Heart left ventricle (tissue), 13 donors: ENCODE results near the gene SNAP47.

Experiments used
- POLR2A ChIP-seq, 2 donors: fragments of 450-650 bp; IDR thresholded peaks; one replicate each; pipeline ENCODE4 v1.6.1; 2017; ENCODE audit warnings: antibody characterized with exemption in 2 of 2, mild to moderate bottlenecking in 2 of 2, moderate library complexity in 2 of 2
- TF ChIP-seq, protein P1 (sequence below), 12 donors: fragments of 200-600 bp; sonication (generic) in 4 of 12; IDR thresholded peaks; one replicate each; pipeline versions ENCODE4 v1.5.0 to v1.8.0; 2018 to 2022; ENCODE audit warnings: antibody characterized with exemption in 12 of 12, mild to moderate bottlenecking in 5 of 12
- donor health status: ischemic (EF 13 %, LVEDD 7.1; RV severe dilation, severe dysfunction).
- donor health status: DM: no; HTN: yes; CAD: no.
- donor health status: DM: no; HTN: no; CAD: no.
- donor health status: ischemic (EF 25% LVEDD 6.9; RV normal size, moderate dysfunction).
- donor health status: ischemic (EF 25% LVEDD 5.7; RV mildly dilated, moderate dysfunction).
- donor health status: ischemic (EF 35%, LVEDD 5.7; RV mildly dilated, moderate dysfunction).
- donor health status: nonischemic (EF 11% LVEDD 7.7; RV severe dilation, severe dysfunction).
- donor health status: DM: yes; HTN: yes; CAD: no.
- donor health status: PGD.
- donor health status: ischemic (EF 29% LVEDD 5.4; RV normal size, mild dysfunction).
- donor health status: nonischemic (EF 23%, LVEDD 6.1; RV moderate dilation, normal function).

- TF ChIP-seq, protein P1, sequence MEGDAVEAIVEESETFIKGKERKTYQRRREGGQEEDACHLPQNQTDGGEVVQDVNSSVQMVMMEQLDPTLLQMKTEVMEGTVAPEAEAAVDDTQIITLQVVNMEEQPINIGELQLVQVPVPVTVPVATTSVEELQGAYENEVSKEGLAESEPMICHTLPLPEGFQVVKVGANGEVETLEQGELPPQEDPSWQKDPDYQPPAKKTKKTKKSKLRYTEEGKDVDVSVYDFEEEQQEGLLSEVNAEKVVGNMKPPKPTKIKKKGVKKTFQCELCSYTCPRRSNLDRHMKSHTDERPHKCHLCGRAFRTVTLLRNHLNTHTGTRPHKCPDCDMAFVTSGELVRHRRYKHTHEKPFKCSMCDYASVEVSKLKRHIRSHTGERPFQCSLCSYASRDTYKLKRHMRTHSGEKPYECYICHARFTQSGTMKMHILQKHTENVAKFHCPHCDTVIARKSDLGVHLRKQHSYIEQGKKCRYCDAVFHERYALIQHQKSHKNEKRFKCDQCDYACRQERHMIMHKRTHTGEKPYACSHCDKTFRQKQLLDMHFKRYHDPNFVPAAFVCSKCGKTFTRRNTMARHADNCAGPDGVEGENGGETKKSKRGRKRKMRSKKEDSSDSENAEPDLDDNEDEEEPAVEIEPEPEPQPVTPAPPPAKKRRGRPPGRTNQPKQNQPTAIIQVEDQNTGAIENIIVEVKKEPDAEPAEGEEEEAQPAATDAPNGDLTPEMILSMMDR (IDR thresholded peaks at IDR 0.05): no peak
- no peak for TF ChIP-seq POLR2A (IDR thresholded peaks at IDR 0.05)
Observed at GRCh38 chr1:227739636-227740035, 4.4 kb downstream of the SNAP47 start.
